GM21447 (cell line): ENCODE results near the gene TASOR2.
A peak's percentile ranks its signal among the peaks of the same experiment; 100 is the strongest.

Source experiments
- ATAC-seq: cut with Tn5 transposase; IDR thresholded peaks from one replicate; pipeline ENCODE4 v1.9.1; 2021; ENCODE audit not compliant: unreplicated experiment

The TASOR2 gene, protein sequence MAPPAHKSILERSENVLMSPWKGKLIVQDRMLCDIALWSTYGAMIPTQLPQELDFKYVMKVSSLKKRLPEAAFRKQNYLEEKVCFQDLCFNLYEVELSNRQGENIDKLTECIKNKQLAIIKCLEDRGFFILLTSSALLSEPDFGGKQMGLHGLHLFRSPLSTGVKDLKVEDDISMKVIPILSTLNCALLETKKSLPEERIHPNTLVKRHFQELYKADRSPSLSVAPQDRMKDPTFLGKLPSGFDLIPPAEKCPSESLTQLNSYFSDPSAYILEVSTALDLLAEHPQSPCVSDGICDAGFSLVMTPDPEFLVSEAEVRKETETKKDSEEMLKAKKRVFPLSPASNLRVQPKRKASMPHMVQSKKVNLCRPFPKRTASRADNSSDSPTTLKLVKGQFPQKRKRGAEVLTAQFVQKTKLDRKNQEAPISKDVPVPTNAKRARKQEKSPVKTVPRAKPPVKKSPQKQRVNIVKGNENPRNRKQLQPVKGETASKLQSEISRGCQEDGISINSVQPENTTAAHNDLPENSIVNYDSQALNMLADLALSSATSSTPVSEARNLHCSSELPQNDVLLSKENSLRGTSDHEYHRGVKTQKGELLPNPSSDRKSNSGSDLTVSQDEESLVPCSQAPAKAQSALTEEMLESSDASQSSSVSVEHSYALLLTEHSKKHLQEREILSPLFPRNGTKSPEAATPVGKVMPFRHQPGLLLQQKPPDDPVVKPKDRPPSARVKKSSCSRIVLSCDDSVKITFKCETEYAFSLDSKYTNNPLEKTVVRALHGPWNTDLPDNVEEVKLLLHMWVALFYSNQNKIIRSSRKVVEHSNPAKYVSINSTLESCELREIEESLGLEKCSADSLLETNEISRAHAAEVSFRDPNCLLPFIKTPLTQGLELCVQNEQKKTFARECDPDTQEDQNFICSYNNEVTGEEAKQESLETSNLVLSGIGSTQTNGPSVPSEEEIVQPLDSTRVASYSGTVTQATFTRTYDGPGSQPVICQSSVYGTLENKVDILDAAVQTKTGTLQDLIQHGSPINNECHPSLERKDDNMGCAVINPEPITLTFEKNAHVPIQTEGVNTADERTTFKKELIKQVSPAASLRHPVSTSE (N-terminal part only)

GRCh38 chr10:5684318-5684970 lies at the start of gene TASOR2:
Gene TASOR2, plus strand, starts transcription at chr10:5684838. Its CDS starts 35,805 bp downstream, at chr10:5720643.
- ATAC-seq = peak; percentile 65

GRCh38 chr10:5634918-5635317 lies 49.7 kb upstream of the TASOR2 start:
- no peak for ATAC-seq

- ATAC-seq = no peak
Observed at GRCh38 chr10:5638494-5638893, 46.1 kb upstream of the TASOR2 start.

- no peak for ATAC-seq
Observed at GRCh38 chr10:5639066-5639465, 45.6 kb upstream of the TASOR2 start.

DNA sequence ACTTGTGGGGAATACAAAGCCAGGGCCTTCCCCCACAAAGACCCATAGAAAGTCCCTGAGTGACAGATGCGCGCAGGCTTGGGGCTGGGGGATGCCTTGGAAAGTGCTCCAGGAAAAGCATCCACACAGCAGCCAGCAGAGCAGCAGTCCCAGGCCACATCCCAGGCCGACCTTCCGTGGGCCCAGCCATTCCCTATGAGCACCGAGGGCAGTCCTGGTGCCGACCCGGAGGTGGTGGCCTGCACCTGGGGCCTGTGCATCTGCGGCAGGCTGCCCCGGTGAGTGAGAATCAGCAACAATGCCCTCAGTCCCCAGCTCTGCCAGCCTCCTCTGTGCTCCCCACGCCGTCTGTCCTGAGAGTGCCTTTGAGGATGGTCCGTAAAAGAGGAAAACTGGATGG lies 44.6 kb upstream of the TASOR2 start:
- no peak for ATAC-seq

DNA sequence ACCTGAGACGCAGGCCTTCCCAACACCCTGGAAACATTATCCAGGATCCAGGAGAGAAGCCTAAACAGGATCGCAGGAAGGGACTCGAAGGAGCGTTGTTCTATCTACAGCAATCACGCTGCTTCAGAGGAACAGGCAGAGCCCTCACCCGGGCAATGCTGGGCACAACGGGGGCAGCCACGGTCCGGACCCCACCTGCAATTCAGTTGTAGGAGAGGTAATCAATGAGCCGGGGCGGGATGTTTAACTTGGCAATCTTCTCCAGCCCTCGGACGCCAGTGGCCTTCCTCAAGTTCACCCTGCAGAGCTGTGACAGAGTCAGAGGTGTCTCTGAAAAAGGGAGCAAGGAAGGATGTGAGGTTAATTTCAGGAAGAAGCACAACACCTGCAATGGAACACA lies 44.1 kb upstream of the TASOR2 start:
- no peak for ATAC-seq

DNA sequence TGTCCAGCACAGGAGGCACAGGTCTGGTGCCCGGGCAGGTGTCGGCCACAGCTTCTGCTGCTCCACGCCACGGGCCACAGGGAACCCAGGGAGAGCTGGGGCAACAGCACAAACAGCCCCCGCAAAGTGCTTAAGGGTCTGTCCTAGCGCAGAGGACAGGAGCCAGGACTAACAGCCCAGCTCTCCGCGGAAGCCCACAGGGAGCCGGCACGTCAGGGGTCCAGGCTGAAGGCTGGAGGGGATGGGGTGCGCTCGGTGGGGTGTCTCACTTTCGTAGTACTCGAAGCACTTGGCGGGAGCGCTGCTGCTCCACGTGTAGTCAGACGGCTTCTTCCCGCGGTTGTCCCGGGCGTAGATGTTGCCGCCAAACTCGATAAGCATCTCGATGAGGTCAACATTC lies 43.1 kb upstream of the TASOR2 start:
- ATAC-seq = no peak

DNA sequence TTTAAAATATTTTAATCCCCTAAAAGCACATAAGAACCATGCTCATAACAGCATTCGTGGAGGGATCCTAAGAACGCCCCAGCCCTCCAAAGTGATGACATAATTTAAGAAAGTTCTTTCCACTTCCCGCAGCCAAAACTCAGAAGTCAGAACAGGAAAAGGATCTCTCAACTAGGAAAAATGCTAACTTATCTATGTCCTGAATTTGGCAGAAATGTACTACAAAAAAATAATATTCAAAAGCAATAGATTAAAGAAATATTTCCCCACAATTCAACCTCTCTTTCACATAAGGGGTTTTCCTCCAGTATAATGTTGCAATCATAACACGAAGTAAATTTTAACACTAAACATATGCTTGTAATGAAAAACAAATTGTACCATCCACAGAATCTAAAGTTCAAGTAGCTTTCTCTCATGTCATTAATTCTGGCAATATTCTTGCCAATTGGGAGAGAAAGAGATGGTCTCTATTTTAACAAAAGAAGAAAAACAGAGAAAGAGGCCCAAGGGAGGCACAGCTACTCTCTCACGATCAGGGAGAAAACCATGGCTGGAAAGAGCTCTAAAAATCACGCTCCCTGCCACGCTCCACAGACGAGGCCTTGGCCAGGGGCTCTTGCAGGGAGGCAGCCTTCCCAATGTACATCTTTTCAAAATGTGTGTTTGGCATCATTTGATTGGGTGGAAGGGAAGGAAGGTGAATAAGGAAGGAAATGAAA lies 41.1 kb upstream of the TASOR2 start:
- no peak for ATAC-seq

GRCh38 chr10:5644930-5645329 lies 39.7 kb upstream of the TASOR2 start:
- no peak for ATAC-seq

DNA sequence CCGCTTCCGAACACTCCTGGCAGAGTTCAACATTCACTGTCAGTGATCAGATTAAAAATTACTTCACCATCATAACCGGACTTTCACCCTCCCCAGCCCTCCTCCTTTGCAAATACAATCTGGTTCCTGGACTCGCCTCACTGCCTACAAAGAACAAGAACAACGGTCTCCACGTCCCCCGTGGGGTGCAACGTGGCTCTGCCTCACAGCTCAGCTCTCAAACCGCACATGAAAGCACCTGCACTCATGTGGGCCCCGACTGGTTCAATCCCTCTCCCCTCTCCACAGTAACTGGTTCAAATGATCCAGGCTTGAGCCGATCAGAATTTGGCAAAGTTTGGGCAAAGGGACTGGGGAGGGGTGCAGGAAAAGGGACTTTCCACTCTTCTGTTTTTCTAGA lies 39.3 kb upstream of the TASOR2 start:
- no peak for ATAC-seq

- no peak for ATAC-seq
Observed at GRCh38 chr10:5645944-5646617, 38.6 kb upstream of the TASOR2 start.

- ATAC-seq = no peak
Observed at GRCh38 chr10:5647507-5648240, 37.0 kb upstream of the TASOR2 start.

DNA sequence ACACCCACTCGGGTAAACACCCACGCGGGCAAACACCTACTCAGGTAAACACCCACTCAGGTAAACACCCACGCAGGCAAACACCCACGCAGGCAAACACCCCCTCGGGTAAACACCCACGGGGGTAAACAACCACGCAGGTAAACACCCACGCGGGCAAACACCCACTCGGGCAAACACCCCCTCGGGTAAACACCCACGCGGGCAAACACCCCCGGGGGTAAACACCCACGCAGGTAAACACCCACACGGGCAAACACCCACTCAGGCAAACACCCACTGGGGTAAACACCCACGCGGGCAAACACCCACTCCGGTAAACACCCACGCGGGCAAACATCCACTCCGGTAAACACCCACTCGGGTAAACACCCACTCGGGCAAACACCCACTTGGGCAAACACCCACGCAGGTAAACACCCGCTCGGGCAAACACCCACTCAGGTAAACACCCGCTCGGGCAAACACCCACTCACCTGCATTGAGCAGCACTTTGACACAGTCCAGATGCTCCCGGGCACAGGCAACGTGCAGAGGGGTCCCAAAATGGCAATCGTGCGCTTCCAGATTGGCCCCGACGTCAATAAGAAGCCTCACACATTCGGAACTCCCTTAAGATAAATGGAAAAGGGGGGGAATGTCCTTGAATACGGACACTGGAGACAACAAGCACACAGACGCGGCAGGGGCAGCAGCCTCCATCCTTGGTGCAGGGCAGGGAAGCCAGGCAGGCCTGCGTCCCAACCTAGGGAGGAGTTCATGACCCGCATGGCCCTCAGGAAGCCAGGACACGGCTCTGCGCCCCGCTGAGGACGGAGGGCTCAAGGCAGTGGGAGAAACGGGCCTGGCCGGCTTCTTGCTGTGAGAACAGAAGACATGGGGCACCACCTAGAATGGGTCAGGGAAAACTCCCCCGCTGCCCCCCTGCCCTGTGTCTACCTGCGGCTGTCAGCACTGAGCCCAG lies 35.9 kb upstream of the TASOR2 start:
- ATAC-seq = no peak

DNA sequence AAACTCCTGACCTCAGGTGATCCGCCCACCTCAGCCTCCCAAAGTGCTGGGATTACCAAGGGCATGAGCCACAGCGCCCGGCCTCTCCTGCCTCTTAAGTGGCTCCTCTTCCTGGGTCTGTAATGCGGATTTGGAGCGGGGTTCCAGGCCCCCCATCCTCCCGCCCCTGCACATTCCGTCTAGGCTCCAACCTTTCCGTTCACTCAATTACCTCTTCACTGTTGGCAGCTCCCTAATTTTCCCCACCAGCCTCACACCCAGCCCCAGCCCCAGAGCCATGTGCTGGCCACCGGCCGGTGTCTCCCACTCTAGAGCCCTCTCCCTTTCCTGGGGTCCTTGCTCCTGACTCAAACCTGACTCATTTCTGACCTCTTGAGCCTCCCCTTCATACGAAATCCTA lies 34.9 kb upstream of the TASOR2 start:
- ATAC-seq = no peak

DNA sequence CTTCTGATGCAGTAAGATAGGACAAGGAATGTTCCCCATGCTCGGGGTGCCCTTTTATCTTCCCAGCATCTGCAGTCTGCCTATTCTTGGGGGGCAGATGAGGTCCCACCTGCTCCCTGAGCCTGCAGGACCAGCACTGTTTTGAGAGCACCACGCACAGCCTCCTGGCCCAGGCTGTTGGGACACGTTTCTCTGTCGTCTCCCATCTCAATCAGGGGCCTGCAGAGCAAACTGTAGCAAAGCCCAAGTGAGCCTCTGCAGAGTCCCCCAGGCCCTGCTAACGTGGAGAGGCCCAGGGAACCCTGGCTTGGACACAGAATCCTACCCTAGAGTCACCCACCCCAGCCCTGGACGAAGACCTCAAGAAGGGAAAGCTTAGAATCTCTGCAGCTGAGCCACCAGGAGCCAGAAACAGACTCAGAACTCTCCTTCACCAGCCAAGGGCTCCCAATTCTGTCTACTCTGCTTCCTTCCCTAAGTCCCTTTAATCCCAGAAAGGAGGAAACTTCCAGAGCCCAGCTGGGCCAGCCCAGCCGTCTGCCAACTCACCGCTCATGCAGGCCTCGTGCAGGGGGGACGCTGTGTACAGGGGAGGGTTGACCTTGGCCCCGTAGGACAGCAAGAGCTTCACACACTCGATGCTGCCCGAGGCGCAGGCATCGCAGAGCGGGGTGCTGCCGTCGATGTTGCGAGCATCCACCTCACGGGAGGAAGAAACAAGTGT lies 33.8 kb upstream of the TASOR2 start:
- no peak for ATAC-seq

GRCh38 chr10:5651388-5651764 lies 33.3 kb upstream of the TASOR2 start:
- ATAC-seq = no peak

GRCh38 chr10:5652746-5653145 lies 31.9 kb upstream of the TASOR2 start:
- no peak for ATAC-seq
